NCI-H510A treated with DMSO at 0.1 percent for 48 hours (cell line): Measurements from ENCODE around the gene MINPP1.

Experiments
- DNase-seq: peaks from one replicate; lab custom pipeline; 2025; lab: John Stamatoyannopoulos, UW

Gene MINPP1

GRCh38 chr10:87519582-87519981 lies 14.9 kb downstream of the MINPP1 start:
- no peak for DNase-seq

- no peak for DNase-seq
Measured at GRCh38 chr10:87523731-87524130, 19.0 kb downstream of the MINPP1 start.

- no peak for DNase-seq
Measured at GRCh38 chr10:87524296-87524695, 19.6 kb downstream of the MINPP1 start.

DNA sequence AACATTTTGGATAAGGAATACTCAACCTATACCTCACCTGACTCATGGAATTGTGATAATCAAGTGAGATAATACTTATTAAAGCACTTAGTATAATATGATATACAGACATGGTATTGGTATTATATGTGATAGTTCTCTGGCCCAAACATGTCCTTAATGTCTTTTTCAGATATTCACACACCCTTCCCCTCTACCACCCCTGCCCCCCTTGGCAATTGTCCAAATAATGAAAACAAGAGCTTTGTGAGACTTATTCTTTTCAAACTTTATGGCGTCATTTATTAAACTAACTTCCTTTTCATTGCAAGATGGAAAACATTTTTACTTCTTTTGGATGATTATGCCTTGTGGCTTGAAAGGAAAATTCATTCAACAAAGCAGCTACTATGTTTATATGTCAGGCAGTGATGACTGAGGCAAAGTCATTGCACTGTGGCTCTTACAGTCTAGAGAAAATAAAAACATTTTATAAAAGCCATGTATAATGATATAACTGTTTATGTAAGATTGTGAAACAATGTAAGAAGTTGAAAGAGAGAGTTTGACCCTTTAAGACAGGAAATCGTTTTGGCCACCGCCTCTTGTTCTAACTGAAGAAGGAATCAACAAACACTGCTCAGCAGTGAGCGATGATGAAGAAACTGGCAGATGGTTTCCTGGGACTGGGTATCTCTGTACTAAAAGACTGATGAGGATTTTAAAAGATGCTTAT lies 27.4 kb downstream of the MINPP1 start:
- no peak for DNase-seq

GRCh38 chr10:87532696-87533095 lies 28.0 kb downstream of the MINPP1 start:
- DNase-seq: no peak

GRCh38 chr10:87534173-87534858 lies 29.6 kb downstream of the MINPP1 start:
- DNase-seq: no peak

DNA sequence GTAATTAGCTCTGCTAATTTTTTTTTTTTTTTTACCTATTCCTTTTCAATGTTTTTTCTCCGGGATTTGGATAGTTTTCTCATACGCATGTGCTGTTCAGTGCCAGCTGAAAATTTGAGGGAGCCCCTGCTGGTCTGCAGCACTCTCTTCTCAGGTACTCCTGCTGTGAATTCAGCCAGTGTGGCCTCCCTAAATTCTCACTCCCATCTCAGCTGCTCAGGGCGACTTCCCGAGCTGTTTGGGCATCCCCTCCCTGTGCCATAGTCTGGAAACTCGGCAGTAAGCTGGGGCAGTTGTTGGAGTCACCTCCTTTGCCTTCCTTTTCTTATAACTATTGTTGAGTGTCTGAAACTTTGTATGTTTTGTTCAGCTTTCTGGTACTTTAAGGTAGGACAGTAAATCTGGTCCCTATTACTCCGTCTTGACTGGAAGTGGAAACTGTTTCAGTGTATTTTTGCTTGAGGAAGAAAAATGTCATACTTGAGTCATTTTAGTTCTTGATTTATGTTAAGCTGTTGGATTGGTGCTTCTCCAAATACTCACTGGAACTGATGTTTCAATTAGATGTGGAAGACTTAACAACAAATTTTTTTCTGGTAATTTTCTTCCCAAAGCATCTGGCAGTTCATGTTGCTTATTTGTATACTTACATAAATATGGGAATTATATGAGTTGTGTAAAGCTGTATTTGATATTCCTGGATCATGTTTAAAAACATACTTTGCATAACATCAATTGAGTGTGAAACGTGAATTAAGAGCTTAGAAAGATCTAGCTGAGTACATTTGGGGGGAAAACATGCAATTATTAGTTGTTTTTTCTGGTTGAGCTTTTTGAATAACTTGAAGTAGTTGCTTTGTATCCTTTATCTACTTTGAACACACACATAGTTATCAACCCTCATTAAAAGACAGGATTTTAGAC lies 33.7 kb downstream of the MINPP1 start:
- DNase-seq: no peak

- DNase-seq: no peak
Measured at GRCh38 chr10:87541114-87541513, 36.4 kb downstream of the MINPP1 start.

DNA sequence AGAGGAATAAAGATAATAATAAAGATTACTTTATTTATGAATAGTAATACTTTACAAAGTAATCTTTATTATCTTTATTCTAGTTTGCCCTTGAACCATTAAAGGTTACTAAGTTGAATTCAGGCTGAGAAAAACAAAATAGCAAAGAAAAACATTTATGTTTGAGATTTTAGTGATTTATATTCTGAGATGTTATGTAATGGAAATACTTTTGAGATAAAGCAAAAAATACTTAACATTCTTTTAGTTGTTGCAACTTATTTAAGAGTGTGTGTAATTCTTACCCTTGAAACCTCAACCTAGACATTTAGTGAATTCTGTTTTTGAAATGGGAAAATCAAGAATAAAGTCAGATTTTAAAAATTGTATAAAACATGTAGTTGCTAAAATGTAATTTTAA lies 40.0 kb downstream of the MINPP1 start:
- DNase-seq: no peak

- no peak for DNase-seq
Measured at GRCh38 chr10:87545783-87546182, 41.1 kb downstream of the MINPP1 start.

DNA sequence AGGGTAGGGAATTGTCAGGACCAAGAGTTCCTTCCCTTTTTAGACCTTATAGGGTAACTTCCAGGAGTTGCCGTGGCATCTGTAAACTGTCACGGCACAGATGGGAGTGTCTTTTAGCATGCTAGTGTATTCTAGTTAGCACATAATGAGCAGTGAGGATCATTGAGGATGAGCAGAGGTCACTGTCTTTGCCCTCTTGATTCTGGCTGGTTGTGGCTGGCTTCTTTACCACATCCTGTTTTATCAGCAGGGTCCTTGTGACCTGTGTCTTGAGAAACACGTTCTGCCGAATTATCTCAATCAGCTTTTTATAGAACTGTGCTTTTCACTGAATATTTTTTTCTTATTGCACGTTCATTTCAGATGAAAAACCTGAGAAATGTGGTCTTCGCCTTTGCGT lies 41.5 kb downstream of the MINPP1 start:
- DNase-seq: no peak

- DNase-seq: no peak
Measured at GRCh38 chr10:87546971-87547413, 42.3 kb downstream of the MINPP1 start.

- DNase-seq: no peak
Measured at GRCh38 chr10:87547734-87548311, 43.1 kb downstream of the MINPP1 start.

DNA sequence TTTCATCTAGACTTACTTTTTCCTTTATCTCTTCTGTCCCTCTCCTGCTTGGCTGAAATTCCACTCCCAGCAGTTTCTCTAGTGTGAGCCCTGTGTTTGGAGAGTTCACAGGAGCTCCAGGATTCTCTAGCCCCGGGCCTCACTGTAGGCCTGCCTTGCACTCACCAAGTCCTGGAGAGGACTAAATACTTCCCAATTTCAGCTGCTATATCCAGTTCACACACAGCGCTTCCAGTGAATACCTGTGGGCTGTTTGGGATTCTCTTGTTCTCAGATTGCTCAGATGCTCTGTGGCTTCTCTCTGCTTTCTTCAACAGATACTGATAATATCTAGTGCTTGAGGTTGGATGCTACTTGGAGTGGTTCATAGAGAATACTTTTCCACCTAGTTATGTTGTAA lies 46.0 kb downstream of the MINPP1 start:
- no peak for DNase-seq

GRCh38 chr10:87551326-87551725 lies 46.6 kb downstream of the MINPP1 start:
- DNase-seq: no peak

DNA sequence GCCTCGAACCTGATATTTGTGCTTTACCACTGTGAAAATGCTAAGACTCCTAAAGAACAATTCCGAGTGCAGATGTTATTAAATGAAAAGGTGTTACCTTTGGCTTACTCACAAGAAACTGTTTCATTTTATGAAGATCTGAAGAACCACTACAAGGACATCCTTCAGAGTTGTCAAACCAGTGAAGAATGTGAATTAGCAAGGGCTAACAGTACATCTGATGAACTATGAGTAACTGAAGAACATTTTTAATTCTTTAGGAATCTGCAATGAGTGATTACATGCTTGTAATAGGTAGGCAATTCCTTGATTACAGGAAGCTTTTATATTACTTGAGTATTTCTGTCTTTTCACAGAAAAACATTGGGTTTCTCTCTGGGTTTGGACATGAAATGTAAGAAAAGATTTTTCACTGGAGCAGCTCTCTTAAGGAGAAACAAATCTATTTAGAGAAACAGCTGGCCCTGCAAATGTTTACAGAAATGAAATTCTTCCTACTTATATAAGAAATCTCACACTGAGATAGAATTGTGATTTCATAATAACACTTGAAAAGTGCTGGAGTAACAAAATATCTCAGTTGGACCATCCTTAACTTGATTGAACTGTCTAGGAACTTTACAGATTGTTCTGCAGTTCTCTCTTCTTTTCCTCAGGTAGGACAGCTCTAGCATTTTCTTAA lies 47.7 kb downstream of the MINPP1 start:
- DNase-seq: no peak

GRCh38 chr10:87557409-87557808 lies 52.7 kb downstream of the MINPP1 start:
- DNase-seq: no peak

DNA sequence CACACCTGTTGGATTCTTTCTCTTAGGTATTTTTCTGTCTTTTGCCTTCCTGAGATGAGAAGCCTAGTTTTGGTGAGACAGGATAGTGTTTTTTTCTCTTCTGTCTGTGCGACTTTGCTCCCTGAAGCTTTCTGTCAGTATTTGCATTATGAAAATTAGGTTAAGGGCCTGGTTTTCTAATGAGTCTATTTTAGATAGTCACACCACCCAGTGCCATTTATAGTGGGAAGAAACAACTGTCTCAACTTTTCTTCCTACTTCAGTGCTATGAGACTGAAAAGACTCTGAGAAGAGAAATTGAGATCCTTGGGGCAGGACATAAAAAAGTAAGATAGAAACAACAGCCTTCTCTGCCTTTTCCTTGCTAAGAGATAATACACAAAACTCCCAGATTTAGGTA lies 53.6 kb downstream of the MINPP1 start:
- no peak for DNase-seq

DNA sequence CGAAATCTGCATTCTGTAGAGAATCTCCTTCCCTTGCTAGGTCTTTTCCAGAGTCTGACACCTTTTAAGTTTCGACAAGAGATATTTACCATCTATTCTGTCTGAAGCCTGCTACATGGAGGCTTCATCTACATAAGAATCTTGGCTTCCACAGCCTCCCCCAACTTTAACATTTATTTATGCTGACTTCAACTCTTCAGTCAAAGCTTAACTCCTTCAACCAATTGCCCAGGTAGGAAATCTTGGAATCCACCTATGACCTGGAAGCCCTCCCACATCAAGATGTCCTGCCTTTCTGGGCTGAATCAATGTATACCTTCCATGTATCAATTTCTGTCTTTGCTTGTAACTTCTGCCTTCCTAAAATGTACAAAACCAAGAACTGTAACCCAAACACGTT lies 54.7 kb downstream of the MINPP1 start:
- DNase-seq: no peak

DNA sequence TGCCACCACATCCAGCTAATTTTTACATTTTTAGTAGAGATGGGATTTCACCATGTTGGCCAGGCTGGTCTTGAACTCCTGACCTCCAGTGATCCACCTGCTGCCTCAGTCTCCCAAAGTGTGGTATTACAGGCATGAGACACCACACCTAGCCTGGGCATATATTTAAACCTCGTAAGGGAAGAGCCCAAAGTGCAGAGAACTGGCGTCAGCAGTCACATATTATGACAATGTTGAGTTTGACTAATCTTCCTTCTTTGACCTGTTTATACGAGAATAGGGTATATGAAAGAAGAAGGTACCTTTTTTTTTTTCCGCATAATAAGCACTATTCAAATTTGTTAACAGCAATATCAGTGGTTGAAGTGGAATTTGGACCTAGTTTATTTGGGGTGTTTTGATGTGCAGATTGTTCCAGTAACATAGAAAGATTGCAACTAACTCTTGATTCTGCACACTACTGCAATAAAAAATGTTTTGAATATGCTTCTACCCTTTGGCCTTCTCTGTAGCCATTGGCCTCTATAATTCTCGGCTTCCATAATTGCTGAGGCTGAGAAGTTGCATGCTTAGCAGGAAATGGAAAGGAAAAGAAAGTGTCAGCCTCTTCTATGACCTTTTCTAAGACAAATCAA lies 55.9 kb downstream of the MINPP1 start:
- DNase-seq: no peak

GRCh38 chr10:87562750-87563149 lies 58.1 kb downstream of the MINPP1 start:
- DNase-seq: no peak
